HepG2 (cell line): ENCODE results near the gene ATP9A. TPM values are rescaled to one million over a fixed set of nuclear protein-coding genes. Genes with fewer than 3 reads are reported as not detected.

Experiments
- AFF4 ChIP-seq: sonication (generic); formaldehyde crosslinking; IDR thresholded peaks from 2 replicates; pipeline ENCODE4 v1.4.0; 2020; ENCODE audit warnings: missing genetic modification reagents
- ATF6 ChIP-seq: sonication (generic); formaldehyde crosslinking; conservative IDR thresholded peaks from 2 replicates; pipeline ENCODE4 v1.4.0; 2020; ENCODE audit warnings: missing genetic modification reagents
- BRF2 ChIP-seq: sonication (generic); formaldehyde crosslinking; IDR thresholded peaks from 2 replicates; pipeline ENCODE4 v1.8.1; 2022; ENCODE audit warnings: mild to moderate bottlenecking, missing genetic modification reagents
- EHMT2 ChIP-seq: fragments of 200-600 bp; sonication (generic); IDR thresholded peaks from 2 replicates; pipeline ENCODE4 v1.7.0; 2017; ENCODE audit warnings: antibody characterized with exemption, low read depth, low read length, borderline replicate concordance
- ELF1 ChIP-seq: sonication (generic); formaldehyde crosslinking; IDR thresholded peaks from 2 replicates; pipeline ENCODE4 v1.4.0; 2020; ENCODE audit warnings: missing genetic modification reagents
- ELF3 ChIP-seq: IDR thresholded peaks from 2 replicates; pipeline ENCODE4 v1.6.1; 2016; ENCODE audit warnings: missing genetic modification reagents, missing compliant biosample characterization
- GABPA ChIP-seq, 2 experiments: IDR thresholded peaks; 2 replicates each; pipeline ENCODE4 v1.6.1; 2011 to 2016; ENCODE audit warnings: low read depth in 2 of 2, low read length in 1 of 2, missing biosample characterization in 1 of 2, missing genetic modification characterization in 1 of 2
- NFYB ChIP-seq: sonication (generic); formaldehyde crosslinking; IDR thresholded peaks from 2 replicates; pipeline ENCODE4 v1.4.0; 2020; ENCODE audit warnings: missing genetic modification reagents
- SMARCE1 ChIP-seq: fragments of 450-650 bp; IDR thresholded peaks from 2 replicates; pipeline ENCODE4 v1.6.1; 2017; ENCODE audit warnings: borderline replicate concordance
- STAG1 ChIP-seq: sonication (generic); formaldehyde crosslinking; IDR thresholded peaks from 2 replicates; pipeline ENCODE4 v1.4.0; 2020; ENCODE audit warnings: missing genetic modification reagents
- TCF7L2 ChIP-seq: IDR thresholded peaks from 2 replicates; pipeline ENCODE4 v1.6.1; 2011; ENCODE audit warnings: mild to moderate bottlenecking, low read depth, low read length, moderate library complexity
- ZFP91 ChIP-seq: sonication (generic); formaldehyde crosslinking; IDR thresholded peaks from 2 replicates; pipeline ENCODE4 v1.9.0; 2022; ENCODE audit warnings: missing genetic modification reagents, mild to moderate bottlenecking, borderline replicate concordance
- ZNF430 ChIP-seq: sonication (generic); formaldehyde crosslinking; IDR thresholded peaks from 2 replicates; pipeline ENCODE4 v1.9.0; 2021; ENCODE audit warnings: mild to moderate bottlenecking, missing genetic modification reagents
- ZNF605 ChIP-seq: sonication (generic); formaldehyde crosslinking; IDR thresholded peaks from 2 replicates; pipeline ENCODE4 v1.8.0; 2022; ENCODE audit warnings: mild to moderate bottlenecking, missing genetic modification reagents
- ZNF652 ChIP-seq: IDR thresholded peaks from 2 replicates; pipeline ENCODE4 v1.6.1; 2016; ENCODE audit warnings: low read depth, borderline replicate concordance
- ZSCAN21 ChIP-seq: sonication (generic); formaldehyde crosslinking; IDR thresholded peaks from 2 replicates; pipeline ENCODE4 v1.8.0; 2022; ENCODE audit warnings: mild to moderate bottlenecking, missing genetic modification reagents, moderate library complexity, borderline replicate concordance
- ZSCAN9 ChIP-seq: IDR thresholded peaks from 2 replicates; pipeline ENCODE4 v1.6.1; 2016; ENCODE audit warnings: borderline replicate concordance
- ZXDC ChIP-seq: sonication (generic); formaldehyde crosslinking; IDR thresholded peaks from 2 replicates; pipeline ENCODE4 v1.5.0; 2020; ENCODE audit warnings: mild to moderate bottlenecking, missing genetic modification reagents
- polyA plus RNA-seq, 8 experiments: library from polyadenylated mRNA; depleted of rRNA in 3 of 8; stranded (reverse) in 7 of 8; unstranded in 1 of 8; fragments of >200 nt; fragmentation: Illumina TruSeq in 4 of 8; extraction: Trizol in 4 of 8; gene quantifications; 2 replicates each; pipeline versions ENCODE4 v1.2.1 to v1.2.3, GENCODE V29; 2011 to 2016; ENCODE audit warnings: low read depth in 4 of 8, missing spikeins in 1 of 8, mixed read lengths in 1 of 8; ENCODE audit not compliant: insufficient read depth in 1 of 8
- total RNA-seq, 5 experiments: library from RNA; depleted of rRNA; stranded (reverse); fragments of >200 nt; fragmentation: Illumina TruSeq; extraction: Trizol; gene quantifications; 2 replicates each; pipeline ENCODE4 v1.2.3, GENCODE V29; 2016; ENCODE audit warnings: low read depth in 1 of 5

Gene ATP9A
- total and polyA plus RNA-seq, 2 of the 13 experiments (the other 11 are each of a cell fraction or from before 2014, with no cell fraction given): 11.8 to 18.5 TPM

GRCh38 chr20:51595058-51595532 is 173.1 kb downstream of the ATP9A start (continued):
- TF ChIP-seq SMARCE1: no peak
- TF ChIP-seq ATF6 (CRISPR knock-in tag): 0 out of 2 replicates have a peak, but pooled peaks have one; percentile 57
- TF ChIP-seq ZSCAN21 (CRISPR knock-in tag): peak; percentile 52; the same call in 1 of the 2 replicates
- no peak for TF ChIP-seq AFF4 (CRISPR knock-in tag)
- TF ChIP-seq EHMT2: no peak
- peak; percentile 92 for TF ChIP-seq ZNF430
- peak; percentile 85 for TF ChIP-seq ZSCAN9 (CRISPR knock-in tag)
- 0 out of 2 replicates have a peak, but pooled peaks have one; percentile 46 for TF ChIP-seq ZXDC (CRISPR knock-in tag)
- no peak for TF ChIP-seq TCF7L2
- 0 out of 2 replicates have a peak, but pooled peaks have one; percentile 22 for TF ChIP-seq ZNF652 (CRISPR knock-in tag)
- TF ChIP-seq BRF2 (CRISPR knock-in tag): no peak
- TF ChIP-seq ZFP91 (CRISPR knock-in tag): peak; percentile 79
- peak; percentile 97 for TF ChIP-seq ELF3
- TF ChIP-seq STAG1 (CRISPR knock-in tag): peak; percentile 99
- TF ChIP-seq ZNF605 (CRISPR knock-in tag): peak; percentile 94
- no peak for TF ChIP-seq NFYB (CRISPR knock-in tag)
- TF ChIP-seq GABPA (IDR thresholded peaks at IDR 0.05; ENCODE audit: low read depth, low read length): no peak; the same call in 1 of the 2 replicates
- peak; percentile 78 for TF ChIP-seq GABPA (CRISPR knock-in tag; IDR thresholded peaks at IDR 0.05; ENCODE audit: low read depth)
- TF ChIP-seq ELF1 (CRISPR knock-in tag): peak; percentile 89
